ENCODE results near the gene GSTT2B. TPM values are rescaled to one million over a fixed set of nuclear protein-coding genes. Genes with fewer than 3 reads are reported as not detected.
"Not testable (repeated sequence)": the region's sequence is repeated elsewhere in the genome, so short reads cannot be mapped to it uniquely, and the experiment has no call there.

GSTT2B gene, protein sequence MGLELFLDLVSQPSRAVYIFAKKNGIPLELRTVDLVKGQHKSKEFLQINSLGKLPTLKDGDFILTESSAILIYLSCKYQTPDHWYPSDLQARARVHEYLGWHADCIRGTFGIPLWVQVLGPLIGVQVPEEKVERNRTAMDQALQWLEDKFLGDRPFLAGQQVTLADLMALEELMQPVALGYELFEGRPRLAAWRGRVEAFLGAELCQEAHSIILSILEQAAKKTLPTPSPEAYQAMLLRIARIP
- total RNA-seq = 3.0 and 20.1 TPM in 2 replicates

DNA sequence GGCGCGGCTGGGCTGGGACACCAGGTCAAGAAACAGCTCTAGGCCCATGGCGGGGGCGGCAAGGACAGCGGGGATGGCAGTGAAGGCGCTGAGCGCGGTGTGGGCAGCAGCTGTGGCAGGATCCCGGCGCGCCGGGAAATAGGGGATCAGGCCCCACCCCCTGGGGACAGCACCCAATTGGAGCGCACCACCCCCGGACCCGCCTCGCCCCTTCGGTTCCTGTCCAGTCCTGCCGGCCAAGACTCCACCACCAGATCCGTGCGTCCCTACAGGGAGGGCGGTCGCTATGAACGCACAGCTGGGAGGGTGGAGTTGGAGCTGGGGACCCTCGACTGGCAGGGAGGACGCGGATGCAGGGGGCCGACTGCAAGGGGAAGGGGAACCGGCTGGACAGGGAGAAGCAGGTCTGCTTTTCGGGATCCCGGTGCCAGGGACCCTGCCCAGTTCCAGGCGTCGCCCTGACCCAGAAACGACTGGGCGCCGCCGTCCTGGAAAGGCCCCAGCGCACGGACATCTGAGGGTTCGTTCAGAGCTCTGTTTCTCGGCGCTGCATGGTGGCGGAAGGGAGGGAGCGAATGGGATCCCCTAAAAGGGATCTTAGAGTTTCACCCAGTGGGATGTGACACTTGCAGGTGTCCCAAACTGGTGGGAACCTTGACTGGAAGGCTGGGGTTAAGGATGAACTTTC lies at the start of gene GSTT2B:
GSTT2B (minus strand) TSS at position 112 of the 688 bp plus-strand sequence; CDS start at position 48, 64 bp downstream.
- not testable (repeated sequence) for DNase-seq (ENCODE audit: extremely low read depth, low read depth, low spot score)

DNA sequence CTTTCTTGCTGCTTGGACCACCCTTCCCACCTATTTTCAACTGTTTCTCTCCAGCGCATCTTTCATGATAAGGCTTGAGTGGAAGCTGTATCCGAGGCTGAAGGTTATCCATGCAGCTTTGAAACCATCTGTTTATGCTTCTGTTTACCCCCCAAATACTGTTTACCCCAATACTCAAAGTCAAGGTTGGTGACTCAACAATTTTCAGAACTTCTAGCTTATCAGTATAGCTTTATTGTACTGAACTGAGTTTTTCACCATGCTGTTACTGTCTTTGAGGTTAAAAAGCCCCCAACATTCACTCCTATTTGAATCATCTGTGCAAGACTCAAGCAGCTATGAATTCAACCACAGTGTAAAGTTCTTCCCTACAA lies 49.0 kb upstream of the GSTT2B start:
- DNase-seq (ENCODE audit: extremely low read depth, low read depth, low spot score) = no peak

DNA sequence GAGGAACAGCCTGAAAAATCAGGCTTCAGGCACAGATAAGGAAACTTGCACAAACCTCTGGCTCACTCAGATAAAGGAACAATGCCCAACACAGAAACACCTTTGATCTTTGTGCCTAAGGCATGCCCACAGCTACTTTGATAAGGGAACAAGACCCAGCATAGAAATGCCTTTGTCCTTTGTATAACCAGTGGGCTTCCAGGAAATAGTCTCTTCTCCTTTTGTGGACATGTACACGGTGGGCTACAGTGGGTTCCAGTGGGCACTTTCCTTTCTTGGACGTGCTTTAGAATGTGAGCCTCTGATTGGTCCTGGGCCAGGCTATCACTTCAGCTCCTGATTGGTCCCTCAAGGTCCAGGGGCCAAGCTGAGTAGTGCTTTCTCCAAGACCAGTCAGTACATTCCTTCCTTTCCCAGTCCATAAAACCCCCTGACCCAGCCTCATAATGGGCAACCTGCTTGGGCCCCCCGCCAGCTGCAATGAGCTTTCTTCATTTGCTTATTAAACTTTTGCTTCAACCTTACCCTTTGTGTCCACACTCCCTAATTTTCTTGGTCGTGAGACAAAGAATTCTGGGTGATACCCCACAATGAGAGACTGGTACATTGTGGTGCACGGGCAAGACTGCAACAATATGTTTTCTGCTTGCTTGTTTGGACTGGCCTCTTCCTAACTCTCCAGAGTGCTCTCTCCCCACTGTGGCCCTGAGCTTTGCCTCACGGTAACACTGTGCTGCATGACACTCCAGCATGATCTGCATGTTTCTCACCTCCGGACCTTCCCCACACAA lies 48.4 kb upstream of the GSTT2B start:
- no peak for DNase-seq (ENCODE audit: extremely low read depth, low read depth, low spot score)

DNA sequence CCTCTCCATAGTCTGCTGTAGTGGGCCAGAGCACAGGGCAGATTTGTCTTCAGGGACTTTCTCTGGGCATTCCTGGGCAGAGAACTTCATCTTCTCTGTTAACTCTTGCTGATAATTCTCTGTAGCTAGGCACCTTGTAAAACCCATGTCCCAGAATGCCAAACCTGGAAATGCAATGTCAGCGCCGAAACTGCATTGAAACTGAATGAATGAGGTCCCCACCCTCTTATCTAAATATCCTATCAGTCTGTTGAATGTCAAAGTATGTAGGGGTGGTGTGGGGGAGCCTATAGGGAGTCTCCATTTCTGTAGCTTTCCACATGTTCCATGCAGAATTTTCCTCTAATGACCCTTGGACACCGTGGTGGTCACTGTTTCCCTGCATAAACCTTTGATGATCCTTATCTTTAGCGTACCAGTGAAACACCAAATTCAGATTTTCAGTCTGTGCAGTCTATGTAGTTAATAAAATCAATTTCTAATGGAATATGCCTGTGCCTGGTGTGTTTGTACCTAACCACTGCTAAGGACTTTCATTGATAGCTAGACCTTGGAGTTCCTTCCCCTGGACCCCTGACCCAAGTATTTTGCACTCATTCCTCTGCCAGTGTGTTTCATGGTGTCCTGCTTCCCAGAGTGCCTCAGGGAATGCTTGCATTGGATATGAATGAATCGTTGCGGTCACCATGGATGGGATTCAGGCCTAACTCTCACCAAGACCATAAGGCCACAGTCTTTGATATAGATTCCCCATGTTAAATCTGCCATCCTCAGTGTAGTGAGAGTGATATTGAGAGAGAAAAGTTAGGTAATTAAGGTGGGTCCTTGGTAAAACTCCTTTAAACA lies 47.6 kb upstream of the GSTT2B start:
- DNase-seq (ENCODE audit: extremely low read depth, low read depth, low spot score) = no peak

DNA sequence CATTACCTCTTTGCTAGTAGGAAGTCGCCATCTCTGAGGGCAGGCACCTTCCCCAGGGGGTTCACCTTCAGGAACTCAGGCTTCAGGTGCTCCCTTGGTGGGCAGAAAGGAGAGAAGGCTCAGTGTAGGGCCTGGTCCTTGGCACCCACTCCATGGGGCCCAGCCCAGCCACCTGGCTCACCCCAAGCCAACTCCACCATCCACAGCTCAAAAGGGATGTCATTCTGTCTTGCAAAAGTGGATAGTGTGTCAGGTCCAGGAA lies 47.0 kb upstream of the GSTT2B start:
- no peak for DNase-seq (ENCODE audit: extremely low read depth, low read depth, low spot score)

DNA sequence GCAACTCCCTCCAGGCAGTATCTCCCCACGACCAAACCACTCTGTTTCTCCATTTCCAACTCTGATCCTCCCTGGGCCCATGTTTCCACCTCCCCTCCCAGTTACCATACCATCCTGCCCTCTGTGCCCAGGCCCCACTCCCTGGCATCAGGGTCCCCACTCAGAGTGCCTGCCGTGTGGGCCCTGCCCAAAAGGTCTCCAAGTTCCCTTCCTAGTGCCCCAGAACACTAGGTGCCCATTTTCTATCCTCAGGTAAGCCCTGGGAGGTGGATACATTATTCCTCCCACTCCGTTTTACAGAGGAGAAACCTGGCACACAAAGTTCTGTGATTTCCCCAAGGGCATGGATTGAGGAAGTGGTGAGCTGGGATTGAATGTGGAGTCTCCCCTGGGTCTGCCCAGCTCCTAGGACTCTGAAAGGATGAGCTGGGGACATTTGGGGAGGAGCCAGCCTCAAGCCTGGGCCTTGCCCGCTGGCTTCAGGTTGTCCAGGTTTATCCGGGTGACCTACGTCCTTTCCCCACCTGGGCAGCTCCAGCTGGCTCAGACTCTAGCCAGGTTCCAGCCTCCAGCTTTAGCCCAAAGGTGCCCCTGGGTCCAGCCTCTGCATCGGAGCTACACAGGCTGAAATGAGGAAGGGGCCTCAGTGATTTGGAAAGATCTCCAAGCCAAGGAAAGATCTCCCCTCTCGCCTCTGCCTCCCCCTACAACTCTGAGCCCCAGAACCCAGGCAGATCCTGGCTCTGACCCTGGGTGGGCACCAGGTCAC lies 46.4 kb upstream of the GSTT2B start:
- no peak for DNase-seq (ENCODE audit: extremely low read depth, low read depth, low spot score)

DNA sequence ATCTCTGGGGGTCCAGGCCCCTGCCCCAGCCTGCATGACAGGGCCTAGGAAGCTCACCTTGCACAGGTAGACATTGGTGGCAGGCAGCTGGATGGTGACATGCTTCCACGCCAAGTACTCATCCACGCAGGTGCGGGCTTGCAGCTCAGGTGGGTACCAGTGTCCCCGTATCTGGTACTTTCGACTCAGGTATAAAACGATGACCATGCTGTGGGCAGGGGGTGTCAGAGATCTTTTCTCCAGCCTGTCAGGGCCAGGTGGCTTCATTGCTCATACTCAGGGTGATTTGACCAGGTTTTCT lies 45.9 kb upstream of the GSTT2B start:
- no peak for DNase-seq (ENCODE audit: extremely low read depth, low read depth, low spot score)

DNA sequence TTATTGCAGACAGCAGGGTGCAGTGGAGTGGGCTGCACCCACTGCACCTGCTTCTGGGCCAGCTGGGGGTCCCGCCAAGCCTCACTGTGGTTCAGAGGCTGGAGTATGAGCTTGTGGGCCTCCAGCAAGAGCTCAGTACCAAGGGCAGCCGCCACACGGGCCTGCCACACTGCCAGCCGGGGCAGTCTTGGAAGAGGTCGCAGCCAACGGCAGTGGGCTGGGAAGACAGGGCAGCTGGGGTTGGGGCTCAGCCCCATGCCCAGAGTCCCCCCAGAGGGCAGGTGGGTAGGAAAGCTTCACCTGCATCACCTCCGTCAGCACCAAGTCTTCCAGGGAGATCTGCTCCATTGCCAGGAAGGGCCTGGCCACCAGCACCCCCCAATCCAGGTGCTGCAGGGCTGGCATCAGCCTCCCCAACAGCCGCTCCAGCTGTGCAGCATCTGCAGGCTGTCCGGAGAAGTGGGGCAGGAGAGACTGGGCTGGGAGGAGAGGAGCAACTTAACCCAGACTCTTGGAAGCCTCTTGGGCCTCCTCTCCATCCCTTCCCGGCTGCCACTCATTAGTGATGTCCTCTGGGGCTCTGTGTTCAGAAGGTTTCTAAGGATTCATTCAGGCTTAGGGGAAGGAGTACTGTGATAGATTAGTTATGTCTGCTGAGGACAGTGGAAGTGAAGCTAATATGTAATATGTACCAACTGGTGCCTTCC lies 45.4 kb upstream of the GSTT2B start:
- no peak for DNase-seq (ENCODE audit: extremely low read depth, low read depth, low spot score)

DNA sequence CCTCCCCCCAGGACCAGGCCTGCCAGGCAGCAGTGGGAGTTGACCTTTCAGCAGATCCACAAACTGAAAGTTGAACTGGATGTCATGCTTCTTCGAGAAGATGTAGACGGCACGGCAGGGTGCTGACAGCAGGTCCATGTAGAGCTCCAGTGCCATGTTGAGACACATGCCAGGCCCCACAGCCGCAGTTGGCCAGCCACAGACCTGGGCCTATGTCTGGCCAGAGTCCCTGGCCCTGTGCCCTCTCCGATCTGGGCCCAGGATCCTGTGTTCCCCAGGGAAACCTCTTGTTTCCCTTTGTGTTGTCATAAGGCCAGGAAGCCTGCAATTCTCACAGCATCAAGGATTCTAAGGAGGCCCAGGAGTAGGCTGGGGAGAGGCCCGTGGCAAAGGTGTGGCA lies 44.2 kb upstream of the GSTT2B start, which contains the start of gene GSTT4:
GSTT4 (minus strand) TSS at position 253 of the 400 bp plus-strand sequence; CDS start at position 156, 97 bp downstream.
- DNase-seq (ENCODE audit: extremely low read depth, low read depth, low spot score) = no peak

DNA sequence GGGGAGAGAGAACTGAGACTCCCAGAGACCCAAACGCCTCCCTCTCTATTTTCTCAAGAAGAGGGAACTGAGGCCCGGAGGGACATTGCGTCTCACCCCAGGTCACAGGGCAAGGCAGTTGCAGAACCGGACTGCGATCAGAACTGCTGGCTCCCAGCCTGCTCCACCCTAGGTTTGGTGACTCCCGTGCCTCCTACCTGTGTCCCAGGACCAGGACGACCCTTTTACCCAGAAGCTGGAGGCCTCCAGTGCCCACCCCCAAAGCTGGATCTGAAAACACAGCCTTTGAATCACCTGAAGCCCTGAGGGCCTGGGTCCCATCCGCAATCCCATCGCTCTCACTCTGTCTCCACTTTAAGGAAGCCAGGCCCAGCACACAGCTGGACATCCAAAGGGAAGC lies 42.9 kb upstream of the GSTT2B start:
- DNase-seq (ENCODE audit: extremely low read depth, low read depth, low spot score) = no peak

DNA sequence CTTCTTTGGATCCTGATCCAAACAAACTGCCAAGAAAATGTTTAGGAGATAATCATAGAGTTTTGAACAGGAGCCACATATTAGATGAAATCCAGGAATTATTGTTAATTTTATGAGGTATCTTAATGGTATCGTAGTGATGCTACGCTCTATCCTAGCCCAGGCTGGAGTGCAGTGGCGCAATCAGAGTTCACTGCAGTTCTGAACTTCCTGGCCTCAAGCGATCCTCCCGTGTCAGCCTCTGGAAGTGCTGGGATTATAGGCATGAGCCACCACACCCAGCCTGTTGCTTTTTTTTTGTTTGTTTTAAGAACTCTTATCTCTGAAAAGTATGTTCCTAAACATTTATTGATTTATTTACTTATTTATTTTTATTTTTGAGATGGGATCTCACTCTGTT lies 41.9 kb upstream of the GSTT2B start:
- DNase-seq (ENCODE audit: extremely low read depth, low read depth, low spot score) = no peak

DNA sequence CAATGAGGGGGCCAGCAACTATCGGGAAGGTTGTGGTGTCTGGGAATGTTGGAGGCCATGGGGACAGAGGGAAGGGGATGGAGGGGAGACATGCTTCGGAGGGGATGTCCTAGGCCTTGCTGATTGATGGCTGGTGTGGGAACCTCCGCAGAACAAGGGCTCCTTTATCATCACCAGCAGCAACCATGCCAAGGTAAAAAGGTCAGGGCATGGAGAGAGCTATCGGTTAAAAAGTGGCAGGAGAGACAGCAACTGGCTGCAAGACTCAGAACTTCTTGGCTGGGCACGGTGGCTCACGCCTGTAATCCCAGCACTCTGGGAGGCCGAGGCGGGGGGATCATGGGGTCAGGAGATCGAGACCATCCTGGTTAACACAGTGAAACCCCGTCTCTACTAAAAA lies 41.3 kb upstream of the GSTT2B start:
- DNase-seq (ENCODE audit: extremely low read depth, low read depth, low spot score) = no peak

DNA sequence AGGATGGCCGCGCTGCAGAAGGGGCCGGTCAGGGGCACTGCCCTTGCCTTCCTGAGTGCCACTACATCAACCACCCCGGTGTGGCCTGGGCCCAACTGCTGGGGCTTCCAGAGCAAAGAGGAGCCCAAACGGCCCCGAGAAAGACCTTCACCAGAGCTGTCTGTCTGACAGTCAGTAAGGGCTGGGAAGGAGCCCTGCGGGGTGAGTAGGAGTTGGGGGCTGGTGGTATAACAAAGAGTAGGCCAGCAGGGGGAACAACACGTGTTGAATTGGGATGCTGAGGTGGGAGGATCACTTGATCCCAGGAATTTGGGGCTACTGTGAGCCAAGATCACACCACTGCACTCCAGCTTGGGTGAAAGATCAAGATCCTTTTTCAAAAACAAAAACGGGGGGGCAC lies 40.3 kb upstream of the GSTT2B start:
- DNase-seq (ENCODE audit: extremely low read depth, low read depth, low spot score) = no peak

DNA sequence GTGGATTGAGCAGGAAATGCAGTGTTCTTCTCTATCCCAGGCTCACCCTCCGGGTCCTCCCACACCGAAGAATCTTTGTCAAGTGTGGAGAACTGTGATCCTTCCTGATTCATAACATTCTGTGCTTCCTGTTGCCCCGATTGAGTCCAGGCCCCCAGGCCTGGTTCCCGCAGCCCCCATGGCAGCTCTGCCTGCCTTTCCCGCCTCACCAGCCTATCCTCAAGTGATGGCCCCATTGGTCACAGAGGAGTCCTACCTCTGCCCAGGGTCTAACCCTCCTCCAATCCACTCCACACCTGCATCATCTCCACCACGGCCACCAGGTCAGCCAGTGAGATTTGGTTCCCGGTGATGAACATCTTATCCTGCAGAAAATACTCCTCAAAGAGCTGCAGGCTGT lies 38.8 kb upstream of the GSTT2B start:
- DNase-seq (ENCODE audit: extremely low read depth, low read depth, low spot score) = not testable (repeated sequence)

DNA sequence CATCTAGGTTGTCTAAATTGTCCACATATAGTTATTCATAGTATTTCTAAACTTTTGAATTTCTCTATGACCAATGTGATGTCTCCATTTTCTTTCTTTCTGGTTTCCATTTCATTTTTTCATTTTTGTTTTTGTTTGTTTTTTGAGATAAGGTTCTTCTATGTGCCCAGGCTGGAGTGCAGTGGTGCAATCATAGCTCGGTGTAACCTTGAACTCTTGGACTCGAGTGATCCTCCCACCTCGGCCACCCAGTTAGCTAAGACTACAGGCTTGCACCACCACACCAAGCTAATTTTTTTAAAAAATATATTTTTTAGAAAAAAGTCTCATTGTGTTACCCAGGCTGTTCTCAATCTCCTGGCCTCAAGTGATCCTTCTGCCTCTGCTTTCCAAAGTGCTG lies 36.1 kb upstream of the GSTT2B start:
- DNase-seq (ENCODE audit: extremely low read depth, low read depth, low spot score) = no peak

DNA sequence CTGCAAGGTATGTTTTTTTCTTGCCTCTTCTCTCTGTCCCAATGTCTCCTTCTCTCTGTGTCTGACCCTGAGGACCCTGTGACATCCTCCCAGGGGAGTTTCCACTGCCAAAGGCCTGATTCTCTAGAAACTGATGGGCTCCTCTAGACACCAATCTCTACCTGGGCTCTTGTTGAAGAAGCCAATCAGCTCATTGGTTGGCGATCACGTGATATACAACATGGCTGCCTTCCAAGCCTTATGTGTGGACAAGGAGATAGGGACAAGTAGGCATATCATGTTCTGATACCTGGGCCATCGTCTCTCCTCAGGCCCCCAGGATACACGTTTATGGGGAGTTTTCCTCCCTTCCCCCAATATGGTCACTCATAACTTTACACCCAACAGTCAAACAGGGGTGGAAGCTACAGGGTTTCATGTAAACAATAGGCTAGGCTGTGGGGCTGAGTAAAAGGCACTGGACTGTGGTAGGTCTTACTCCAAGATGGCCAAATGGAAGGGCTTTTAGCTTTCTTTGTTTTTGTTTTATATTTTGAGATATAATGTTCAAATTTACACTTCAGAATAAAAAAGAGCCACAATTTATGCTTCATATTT lies 32.7 kb upstream of the GSTT2B start:
- DNase-seq (ENCODE audit: extremely low read depth, low read depth, low spot score) = not testable (repeated sequence)

DNA sequence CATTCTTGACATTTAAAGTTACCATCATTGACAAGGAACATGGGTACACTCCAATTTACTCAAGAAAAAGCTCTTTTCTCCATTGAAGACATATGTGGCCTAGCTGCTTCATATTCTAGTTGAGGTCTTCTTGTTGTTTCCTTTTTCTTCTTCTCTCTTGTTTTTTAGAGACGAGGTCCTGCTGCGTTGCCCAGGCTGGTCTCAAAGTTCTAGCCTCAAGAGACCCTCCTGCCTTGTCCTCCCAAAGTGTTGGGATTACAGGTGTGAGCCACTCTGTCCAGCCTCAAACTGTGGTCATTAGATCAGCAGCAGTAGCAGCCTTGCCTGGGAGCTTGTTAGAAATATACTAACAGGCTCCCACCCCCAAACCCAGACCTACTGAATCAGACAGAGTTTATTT lies 32.1 kb upstream of the GSTT2B start:
- not testable (repeated sequence) for DNase-seq (ENCODE audit: extremely low read depth, low read depth, low spot score)

DNA sequence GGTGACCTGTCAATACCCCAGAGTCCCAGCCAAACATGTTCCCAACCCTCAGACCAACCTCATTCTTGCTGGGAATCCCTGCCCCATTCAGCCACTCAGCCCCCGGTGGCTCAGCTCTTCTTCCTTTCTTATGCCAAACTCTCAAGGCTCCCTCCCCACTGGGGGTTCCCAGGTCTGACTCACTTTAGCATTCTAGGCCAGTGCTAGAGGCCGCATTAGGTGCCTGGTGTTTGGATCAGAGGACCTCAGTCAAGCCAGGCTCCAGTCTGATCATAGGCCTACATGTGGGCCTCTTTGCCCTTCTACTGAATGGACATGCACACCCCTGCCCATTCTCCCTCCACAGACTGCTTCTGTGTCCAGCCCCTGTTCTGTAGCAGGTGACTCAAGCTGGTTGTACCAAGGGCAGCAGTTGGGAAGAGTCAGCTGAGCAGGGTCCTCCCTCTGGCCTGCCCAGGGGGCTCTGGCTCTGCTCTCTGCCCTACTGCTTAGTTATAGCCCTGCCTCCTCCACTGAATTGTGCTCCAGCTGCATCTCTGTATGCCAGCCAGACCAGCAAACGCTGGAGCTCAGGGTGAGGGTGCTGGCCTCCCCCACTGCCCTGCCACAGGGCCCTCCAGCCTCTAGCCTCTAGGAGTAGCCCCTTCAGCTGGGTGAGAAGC lies 28.7 kb upstream of the GSTT2B start:
- DNase-seq (ENCODE audit: extremely low read depth, low read depth, low spot score) = not testable (repeated sequence)

All from glomerular endothelial cell (primary cell).